Activated naive CD4-positive, alpha-beta T cell treated with anti-CD3 and anti-CD28 coated beads for 36 hours (primary cell): ENCODE data around the gene NLRP11. TPM values are rescaled to one million over a fixed set of nuclear protein-coding genes. Genes with fewer than 3 reads are reported as not detected.

Source experiments
- CTCF ChIA-PET: fragments of 350-600 bp; sonication (Branson Sonifier 250); formaldehyde crosslinking; loops from one replicate; lab custom pipeline; 2021; ENCODE audit warnings: antibody characterized with exemption; lab: Charles Lee
- DNase-seq: peaks from one replicate; pipeline ENCODE4 v3.0.0-alpha.2; 2020
- H3K27ac Mint-ChIP-seq: one replicate; pipeline ENCODE4 v1.8.0; 2021; ENCODE audit warnings: mild to moderate bottlenecking, mixed read lengths
- H3K27me3 Mint-ChIP-seq: one replicate; pipeline ENCODE4 v1.8.0; 2021; ENCODE audit warnings: low read depth, mixed read lengths
- H3K36me3 Mint-ChIP-seq: one replicate; pipeline ENCODE4 v1.8.0; 2021; ENCODE audit warnings: low read depth, mixed read lengths
- H3K4me1 Mint-ChIP-seq: one replicate; pipeline ENCODE4 v1.8.0; 2021; ENCODE audit warnings: low read depth, mixed read lengths
- H3K4me3 Mint-ChIP-seq: one replicate; pipeline ENCODE4 v1.8.0; 2021; ENCODE audit warnings: mild to moderate bottlenecking, moderate library complexity, mixed read lengths
- H3K9me3 Mint-ChIP-seq: one replicate; pipeline ENCODE4 v1.8.0; 2021; ENCODE audit warnings: mixed read lengths
- intact Hi-C: fragments of 100-400 bp; cut with micrococcal nuclease; formaldehyde crosslinking; loops from one replicate; pipeline ENCODE4 v1.15.1; 2023
- total RNA-seq, 2 experiments: library from RNA; stranded (reverse); gene quantifications; one replicate each; pipeline ENCODE4 v1.2.3, GENCODE V29; 2021

Gene NLRP11
- under 1 TPM in 1 of 2 experiments, not detected in 1; 0.10 TPM for total RNA-seq

- Mint-ChIP-seq H3K9me3 (no peaks in the 10 kb centered on the region), H3K4me1 (no peaks in the 10 kb centered on the region), H3K36me3 (no peaks in the 10 kb centered on the region), H3K27me3 (no peaks in the 10 kb centered on the region), H3K4me3 (no peak within 1 kb of the TSS), H3K27ac (no peak within 1 kb of the TSS)
- no peak for DNase-seq
- intact Hi-C loops = no loop called here
- CTCF ChIA-PET = interaction anchor here (0.7 kb wide), 1 partner anchor 516 kb away, joined by 3 read pairs; no protein-coding TSS in a partner anchor
Measured at GRCh38 chr19:55831846-55832245, at the start of gene NLRP11. TSS of gene NLRP11 (minus strand) at chr19:55831999. CDS start at chr19:55818174, 13,825 bp downstream.

- CTCF ChIA-PET = no interaction called here
- H3K27ac Mint-ChIP-seq = no peak overlapping the region
- no peaks in the 10 kb centered on the region for H3K4me1 Mint-ChIP-seq
- DNase-seq = no peak
- peaks cover 25% of the 10 kb centered on the region for H3K9me3 Mint-ChIP-seq
- H3K4me3 Mint-ChIP-seq = no peak overlapping the region
- H3K36me3 Mint-ChIP-seq = no peaks in the 10 kb centered on the region
- intact Hi-C loops = no loop called here
- no peaks in the 10 kb centered on the region for H3K27me3 Mint-ChIP-seq
Measured at GRCh38 chr19:55877211-55877610, 45.4 kb upstream of the NLRP11 start.

DNA sequence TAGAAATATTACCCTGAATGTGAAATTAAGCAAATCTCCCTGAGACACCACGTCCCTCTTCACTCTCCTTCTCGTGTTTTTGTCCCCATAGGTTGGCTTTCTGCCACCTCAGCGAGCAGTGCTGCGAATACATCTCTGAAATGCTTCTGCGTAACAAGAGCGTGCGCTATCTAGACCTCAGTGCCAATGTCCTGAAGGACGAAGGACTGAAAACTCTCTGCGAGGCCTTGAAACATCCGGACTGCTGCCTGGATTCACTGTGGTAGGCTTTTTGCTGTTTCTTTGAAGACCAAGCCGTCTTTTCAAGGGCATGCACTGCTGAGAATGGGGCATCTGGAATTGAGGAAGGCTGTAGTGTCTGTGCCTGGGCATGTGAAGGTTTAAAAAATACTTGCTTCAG lies 38.9 kb upstream of the NLRP11 start:
- Mint-ChIP-seq H3K4me3 (no peak overlapping the region), H3K27ac (no peak overlapping the region), H3K4me1 (no peaks in the 10 kb centered on the region), H3K9me3 (peaks cover 12% of the 10 kb centered on the region), H3K27me3 (peaks cover 7% of the 10 kb centered on the region), H3K36me3 (no peaks in the 10 kb centered on the region)
- CTCF ChIA-PET = no interaction called here
- no peak for DNase-seq
- intact Hi-C loops = no loop called here

DNA sequence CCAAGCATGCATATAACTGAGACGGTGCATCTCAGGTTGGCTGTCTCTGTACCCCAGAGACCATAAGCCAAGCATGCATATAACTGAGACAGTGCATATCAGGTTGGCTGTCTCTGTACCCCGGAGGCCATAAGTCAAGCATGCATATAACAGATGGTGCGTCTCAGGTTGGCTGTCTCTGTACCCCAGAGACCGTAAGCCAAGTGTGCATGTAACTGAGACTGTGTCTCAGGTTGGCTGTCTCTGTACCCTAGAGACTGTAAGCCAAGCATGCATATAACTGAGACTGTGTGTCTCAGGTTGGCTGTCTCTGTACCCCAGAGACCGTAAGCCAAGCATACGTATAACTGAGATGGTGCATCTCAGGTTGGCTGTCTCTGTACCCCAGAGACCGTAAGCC lies 35.3 kb upstream of the NLRP11 start:
- peaks cover 11% of the 10 kb centered on the region for H3K9me3 Mint-ChIP-seq
- H3K4me3 Mint-ChIP-seq = no peak overlapping the region
- no peak for DNase-seq
- CTCF ChIA-PET = no interaction called here
- intact Hi-C loops = no loop called here
- peaks cover 10% of the 10 kb centered on the region for H3K27me3 Mint-ChIP-seq
- no peaks in the 10 kb centered on the region for H3K36me3 Mint-ChIP-seq
- no peaks in the 10 kb centered on the region for H3K4me1 Mint-ChIP-seq
- no peak overlapping the region for H3K27ac Mint-ChIP-seq

- CTCF ChIA-PET = no interaction called here
- intact Hi-C loops = no loop called here
- Mint-ChIP-seq H3K27ac (no peak overlapping the region), H3K4me3 (no peak overlapping the region), H3K27me3 (peaks cover 10% of the 10 kb centered on the region), H3K4me1 (no peaks in the 10 kb centered on the region), H3K9me3 (peaks cover 11% of the 10 kb centered on the region), H3K36me3 (no peaks in the 10 kb centered on the region)
- no peak for DNase-seq
Measured at GRCh38 chr19:55866521-55866920, 34.7 kb upstream of the NLRP11 start.

- intact Hi-C loops = no loop called here
- DNase-seq = no peak
- CTCF ChIA-PET = no interaction called here
- Mint-ChIP-seq H3K4me1 (no peaks in the 10 kb centered on the region), H3K27me3 (no peaks in the 10 kb centered on the region), H3K4me3 (no peak overlapping the region), H3K27ac (no peak overlapping the region), H3K9me3 (peaks cover 3% of the 10 kb centered on the region), H3K36me3 (peaks cover 3% of the 10 kb centered on the region)
Measured at GRCh38 chr19:55858969-55859368, 27.2 kb upstream of the NLRP11 start.

DNA sequence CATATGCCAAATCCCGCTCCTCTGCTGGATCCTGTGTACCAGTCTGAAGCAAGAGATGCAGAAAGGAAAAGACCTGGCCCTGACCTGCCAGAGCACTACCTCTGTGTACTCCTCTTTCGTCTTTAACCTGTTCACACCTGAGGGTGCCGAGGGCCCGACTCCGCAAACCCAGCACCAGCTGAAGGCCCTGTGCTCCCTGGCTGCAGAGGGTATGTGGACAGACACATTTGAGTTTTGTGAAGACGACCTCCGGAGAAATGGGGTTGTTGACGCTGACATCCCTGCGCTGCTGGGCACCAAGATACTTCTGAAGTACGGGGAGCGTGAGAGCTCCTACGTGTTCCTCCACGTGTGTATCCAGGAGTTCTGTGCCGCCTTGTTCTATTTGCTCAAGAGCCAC lies 26.6 kb upstream of the NLRP11 start:
- Mint-ChIP-seq H3K36me3 (peaks cover 3% of the 10 kb centered on the region), H3K27ac (no peak overlapping the region), H3K9me3 (peaks cover 3% of the 10 kb centered on the region), H3K27me3 (no peaks in the 10 kb centered on the region), H3K4me3 (no peak overlapping the region), H3K4me1 (no peaks in the 10 kb centered on the region)
- CTCF ChIA-PET = no interaction called here
- DNase-seq = no peak
- intact Hi-C loops = no loop called here

- peaks cover 6% of the 10 kb centered on the region for H3K9me3 Mint-ChIP-seq
- intact Hi-C loops = no loop called here
- DNase-seq = no peak
- CTCF ChIA-PET = no interaction called here
- no peak overlapping the region for H3K4me3 Mint-ChIP-seq
- no peaks in the 10 kb centered on the region for H3K4me1 Mint-ChIP-seq
- peaks cover 3% of the 10 kb centered on the region for H3K36me3 Mint-ChIP-seq
- no peak overlapping the region for H3K27ac Mint-ChIP-seq
- no peaks in the 10 kb centered on the region for H3K27me3 Mint-ChIP-seq
Measured at GRCh38 chr19:55857974-55858373, 26.2 kb upstream of the NLRP11 start.

GRCh38 chr19:55857149-55857548 lies 25.4 kb upstream of the NLRP11 start:
- Mint-ChIP-seq H3K9me3 (peaks cover 7% of the 10 kb centered on the region), H3K4me1 (no peaks in the 10 kb centered on the region), H3K27me3 (no peaks in the 10 kb centered on the region), H3K36me3 (peaks cover 3% of the 10 kb centered on the region), H3K4me3 (no peak overlapping the region), H3K27ac (no peak overlapping the region)
- intact Hi-C loops = no loop called here
- CTCF ChIA-PET = no interaction called here
- no peak for DNase-seq

DNA sequence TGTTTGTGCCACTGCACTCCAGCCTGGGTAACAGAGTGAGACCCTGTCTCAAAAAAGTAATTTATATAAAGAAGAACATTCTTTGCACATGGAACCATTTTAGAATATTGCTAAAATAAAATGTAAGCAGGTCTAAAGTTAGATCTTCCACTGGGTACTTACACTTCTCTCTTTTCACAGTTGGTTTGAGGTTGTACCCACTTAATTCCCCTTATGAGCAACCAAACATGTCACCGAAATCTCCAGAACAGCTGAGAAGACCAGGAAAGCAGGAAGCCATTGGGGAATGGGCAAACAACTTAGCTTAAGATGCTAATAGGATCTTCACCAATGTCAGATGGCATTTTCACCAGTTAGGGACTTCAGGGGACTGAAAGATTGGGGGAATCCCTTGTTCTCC lies 23.4 kb upstream of the NLRP11 start:
- no peak for DNase-seq
- intact Hi-C loops = no loop called here
- no peak overlapping the region for H3K4me3 Mint-ChIP-seq
- H3K27ac Mint-ChIP-seq = no peak overlapping the region
- no peaks in the 10 kb centered on the region for H3K4me1 Mint-ChIP-seq
- CTCF ChIA-PET = no interaction called here
- H3K27me3 Mint-ChIP-seq = no peaks in the 10 kb centered on the region
- peaks cover 13% of the 10 kb centered on the region for H3K9me3 Mint-ChIP-seq
- H3K36me3 Mint-ChIP-seq = peaks cover 3% of the 10 kb centered on the region

DNA sequence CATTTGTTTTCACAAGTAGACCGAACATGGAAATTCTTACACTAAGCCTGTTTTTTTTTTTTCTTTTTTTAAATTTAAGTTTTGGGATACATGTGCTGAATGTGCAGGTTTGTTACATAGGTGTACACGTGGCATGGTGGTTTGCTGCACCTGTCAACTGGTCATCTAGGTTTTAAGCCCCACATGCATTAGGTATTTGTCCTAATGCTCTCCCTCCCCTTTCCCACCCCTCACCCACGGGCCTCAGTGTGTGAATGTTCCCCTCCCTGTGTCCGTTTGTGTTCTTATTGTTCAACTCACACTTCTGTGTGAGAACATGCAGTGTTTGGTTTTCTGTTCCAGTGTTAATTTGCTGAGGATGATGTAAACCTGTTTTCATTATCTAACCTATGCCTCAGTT lies 7.1 kb upstream of the NLRP11 start:
- H3K9me3 Mint-ChIP-seq = peaks cover 13% of the 10 kb centered on the region
- no peaks in the 10 kb centered on the region for H3K36me3 Mint-ChIP-seq
- no peak for DNase-seq
- H3K4me3 Mint-ChIP-seq = no peak overlapping the region
- intact Hi-C loops = no loop called here
- H3K27ac Mint-ChIP-seq = no peak overlapping the region
- CTCF ChIA-PET = no interaction called here
- no peaks in the 10 kb centered on the region for H3K27me3 Mint-ChIP-seq
- H3K4me1 Mint-ChIP-seq = no peaks in the 10 kb centered on the region

GRCh38 chr19:55838251-55838650 lies 6.5 kb upstream of the NLRP11 start:
- Mint-ChIP-seq H3K9me3 (peaks cover 11% of the 10 kb centered on the region), H3K4me3 (no peak overlapping the region)

DNA sequence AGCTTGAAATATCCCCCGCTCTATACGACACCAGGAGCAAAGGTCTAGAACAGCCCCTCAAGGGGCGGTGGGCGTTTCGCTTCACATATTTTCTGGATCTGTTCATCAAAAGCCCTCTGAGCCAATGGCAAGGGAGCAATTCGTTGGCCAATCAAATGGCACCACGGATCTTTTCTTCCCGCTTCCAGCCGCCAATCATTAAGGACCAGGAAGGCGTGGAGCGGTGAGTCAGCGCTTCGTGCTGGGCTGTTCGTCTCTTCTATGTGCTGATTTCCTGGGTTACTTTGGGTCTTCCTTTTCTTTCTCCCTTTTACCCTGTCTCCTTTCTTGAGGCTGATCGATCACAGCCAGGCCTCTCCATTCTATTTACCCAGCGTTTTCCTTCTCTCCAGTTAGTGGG lies 4.5 kb upstream of the NLRP11 start, which contains the start of gene NLRP4:
Gene NLRP4, plus strand, starts transcription at position 201 of the 400 bp plus-strand sequence. CDS start 15,541 bp downstream, outside the sequence.
- H3K27ac Mint-ChIP-seq = no peak within 1 kb of the TSS
- CTCF ChIA-PET = no interaction called here
- intact Hi-C loops = no loop called here
- no peak for DNase-seq
- no peak within 1 kb of the TSS for H3K4me3 Mint-ChIP-seq
- H3K36me3 Mint-ChIP-seq = no peaks in the 10 kb centered on the region
- no peaks in the 10 kb centered on the region for H3K27me3 Mint-ChIP-seq
- H3K4me1 Mint-ChIP-seq = no peaks in the 10 kb centered on the region
- H3K9me3 Mint-ChIP-seq = peaks cover 5% of the 10 kb centered on the region

More at GRCh38 chr19:55838251-55838650, 6.5 kb upstream of the NLRP11 start:
- H3K27me3 Mint-ChIP-seq = no peaks in the 10 kb centered on the region
- H3K27ac Mint-ChIP-seq = no peak overlapping the region
- CTCF ChIA-PET = no interaction called here
- no peak for DNase-seq
- H3K36me3 Mint-ChIP-seq = no peaks in the 10 kb centered on the region
- intact Hi-C loops = no loop called here
- H3K4me1 Mint-ChIP-seq = no peaks in the 10 kb centered on the region
